ENCODE measurements around the gene WDR90.

The WDR90 gene

DNA sequence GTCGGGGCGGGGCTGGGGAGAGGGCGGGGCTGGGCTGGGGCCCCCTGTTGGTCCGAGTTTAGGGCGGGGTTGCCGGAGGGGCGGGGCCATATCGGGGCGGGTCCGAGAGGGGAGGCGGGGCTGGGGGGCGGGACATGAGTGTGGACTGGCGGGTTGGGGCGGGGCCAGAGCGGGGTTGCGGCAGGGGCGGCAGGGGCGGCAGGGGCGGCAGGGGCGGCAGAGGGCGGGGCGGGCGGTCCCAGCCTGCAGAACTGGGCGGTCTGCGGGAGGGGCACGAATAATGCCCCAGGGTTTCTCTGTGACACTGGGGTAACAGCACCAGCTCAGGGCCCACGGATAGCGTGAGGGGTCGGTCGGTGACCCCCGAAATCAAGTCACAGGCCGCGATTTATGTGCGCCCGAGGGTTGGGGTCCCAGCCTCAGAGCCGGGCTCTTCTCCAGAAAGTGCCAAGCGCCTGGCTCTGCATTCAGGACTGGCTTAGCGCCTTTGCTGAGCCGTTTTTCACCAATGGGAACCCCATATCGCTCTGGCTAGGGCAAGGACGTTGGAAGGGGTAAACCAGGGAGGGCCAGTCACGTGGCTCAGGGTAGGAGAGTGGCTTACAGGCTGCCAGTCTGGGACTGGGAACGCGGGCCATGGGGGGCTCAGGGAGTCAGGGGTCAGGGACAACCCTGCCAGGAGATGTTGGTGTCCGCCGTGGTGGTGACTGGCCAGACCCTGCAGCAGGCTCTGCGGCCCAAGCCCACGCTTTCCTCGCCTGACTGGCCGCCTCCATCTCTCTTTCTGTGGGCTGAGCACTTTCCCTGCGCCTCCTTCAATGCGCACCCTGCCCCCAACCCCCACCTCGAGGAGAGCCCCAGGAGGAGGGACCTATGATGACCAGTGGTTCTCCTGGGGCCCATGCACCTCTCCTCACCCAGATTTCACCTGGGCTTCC, 11.8 kb upstream of the WDR90 start:
- H3K4me3 ChIP-seq (ENCODE audit: low read depth, low read length): peak overlapping the region; percentile 72

DNA sequence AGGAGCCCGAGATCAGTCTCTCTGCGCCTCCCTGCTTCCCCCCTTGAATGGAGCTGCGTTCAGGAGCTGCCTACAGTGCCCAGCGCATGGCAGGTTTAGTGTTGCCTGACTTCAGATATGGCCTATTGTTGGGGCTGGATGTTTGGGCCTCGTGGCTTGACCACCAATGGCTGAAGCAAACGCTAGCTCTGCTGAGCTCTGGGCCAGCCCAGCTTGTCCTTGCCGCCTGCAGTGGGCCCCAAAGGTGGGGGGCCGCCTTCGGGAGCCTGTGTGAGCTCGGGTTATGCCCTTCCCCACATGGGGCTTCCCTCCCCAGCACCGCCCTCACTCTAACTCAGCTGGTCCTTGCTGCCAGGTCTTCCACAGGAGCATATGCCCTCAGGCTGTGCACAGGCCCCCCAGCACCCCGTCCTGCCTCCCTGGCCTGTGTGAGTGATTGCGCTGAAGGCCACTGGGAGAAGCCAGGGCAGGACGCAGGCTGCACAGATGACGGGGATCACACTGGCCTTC, 11.1 kb upstream of the WDR90 start:
- H3K4me3 ChIP-seq (ENCODE audit: low read depth, low read length): no peak overlapping the region

DNA sequence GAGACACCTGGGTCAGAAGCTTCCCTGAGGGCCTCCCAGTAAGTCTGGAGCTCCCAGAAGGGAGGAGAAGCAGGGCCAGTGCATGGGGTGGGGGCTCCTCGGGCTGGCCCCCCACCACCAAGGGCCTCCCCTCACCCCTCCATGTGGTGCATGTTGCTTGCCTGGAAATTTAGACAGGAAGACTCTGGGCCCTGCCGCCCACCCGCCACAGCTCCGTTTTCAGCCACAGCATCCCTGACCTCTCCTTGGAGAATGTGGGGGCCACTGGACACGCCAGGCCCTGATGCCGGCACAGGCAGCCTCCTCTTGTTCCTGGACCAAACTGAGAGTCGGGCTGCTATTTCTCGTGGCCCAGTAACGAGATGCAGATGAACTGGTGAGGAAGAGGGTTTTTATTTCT, 10.3 kb upstream of the WDR90 start:
- H3K4me3 ChIP-seq (ENCODE audit: low read depth, low read length): no peak overlapping the region

DNA sequence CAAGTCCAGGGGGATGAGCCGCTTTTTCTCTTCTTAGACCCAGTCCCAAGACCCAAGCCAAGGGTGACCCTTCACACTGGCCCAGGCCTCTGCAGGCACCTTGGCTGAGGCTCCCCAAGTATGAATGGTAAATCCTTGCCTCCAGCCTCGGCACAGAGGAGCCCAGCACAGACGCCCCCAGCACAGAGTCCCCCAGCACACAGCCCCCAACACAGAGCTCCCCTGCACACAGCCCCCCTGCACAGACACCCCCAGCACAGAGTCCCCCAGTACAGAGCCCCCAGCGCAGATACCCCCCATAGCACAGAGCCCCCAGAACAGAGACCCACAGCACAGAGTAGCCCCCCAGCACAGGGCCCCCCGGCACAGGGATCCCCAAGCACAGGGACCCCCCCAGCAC, 8.6 kb upstream of the WDR90 start:
- H3K4me3 ChIP-seq (ENCODE audit: low read depth, low read length): no peak overlapping the region

DNA sequence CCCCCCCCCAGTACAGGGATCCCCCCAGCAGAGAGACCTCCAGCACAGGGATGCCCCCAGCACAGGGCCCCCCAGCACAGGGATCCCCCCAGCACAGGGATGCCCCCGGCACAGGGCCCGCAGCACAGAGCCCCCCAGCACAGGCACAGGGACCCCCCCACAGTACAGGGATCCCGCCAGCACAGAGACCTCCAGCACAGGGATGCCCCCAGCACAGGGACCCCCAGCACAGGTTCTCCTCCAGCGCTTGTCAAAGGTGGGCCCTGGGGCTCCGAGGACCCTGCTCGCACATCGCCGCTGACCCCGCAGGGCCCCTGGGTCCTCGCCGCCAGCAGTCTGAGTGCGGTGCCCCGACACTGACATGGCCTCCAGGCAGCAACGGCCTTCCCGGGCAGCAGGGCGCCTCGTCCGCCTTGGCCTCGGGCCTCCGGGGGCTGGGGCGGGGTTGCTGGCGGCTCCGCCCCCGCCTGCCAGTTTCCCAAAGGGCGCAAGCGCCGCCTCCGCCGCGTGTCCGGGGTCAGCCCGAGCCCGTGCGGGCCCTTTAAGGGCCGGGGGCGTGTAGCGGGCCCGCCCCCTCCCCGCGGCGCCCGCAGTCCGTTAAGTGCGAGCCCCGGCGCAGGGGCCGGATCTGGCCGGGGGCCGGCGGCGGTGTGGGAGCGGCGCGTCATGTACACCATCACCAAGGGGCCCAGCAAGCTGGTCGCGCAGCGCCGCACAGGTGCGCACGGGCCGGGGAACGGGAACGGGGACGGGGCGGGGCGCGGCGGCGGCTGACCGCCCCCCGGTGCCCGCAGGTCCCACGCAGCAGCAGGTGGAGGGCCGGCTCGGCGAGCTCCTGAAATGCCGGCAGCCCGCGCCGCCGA, 7.6 kb upstream of the WDR90 start, which contains the start of gene MCRIP2:
TSS of gene MCRIP2 (plus strand) at position 503 of the 863 bp plus-strand sequence. CDS start at position 667, 164 bp downstream.
- H3K4me3 ChIP-seq (ENCODE audit: low read depth, low read length): peak within 1 kb of the TSS; percentile 52

DNA sequence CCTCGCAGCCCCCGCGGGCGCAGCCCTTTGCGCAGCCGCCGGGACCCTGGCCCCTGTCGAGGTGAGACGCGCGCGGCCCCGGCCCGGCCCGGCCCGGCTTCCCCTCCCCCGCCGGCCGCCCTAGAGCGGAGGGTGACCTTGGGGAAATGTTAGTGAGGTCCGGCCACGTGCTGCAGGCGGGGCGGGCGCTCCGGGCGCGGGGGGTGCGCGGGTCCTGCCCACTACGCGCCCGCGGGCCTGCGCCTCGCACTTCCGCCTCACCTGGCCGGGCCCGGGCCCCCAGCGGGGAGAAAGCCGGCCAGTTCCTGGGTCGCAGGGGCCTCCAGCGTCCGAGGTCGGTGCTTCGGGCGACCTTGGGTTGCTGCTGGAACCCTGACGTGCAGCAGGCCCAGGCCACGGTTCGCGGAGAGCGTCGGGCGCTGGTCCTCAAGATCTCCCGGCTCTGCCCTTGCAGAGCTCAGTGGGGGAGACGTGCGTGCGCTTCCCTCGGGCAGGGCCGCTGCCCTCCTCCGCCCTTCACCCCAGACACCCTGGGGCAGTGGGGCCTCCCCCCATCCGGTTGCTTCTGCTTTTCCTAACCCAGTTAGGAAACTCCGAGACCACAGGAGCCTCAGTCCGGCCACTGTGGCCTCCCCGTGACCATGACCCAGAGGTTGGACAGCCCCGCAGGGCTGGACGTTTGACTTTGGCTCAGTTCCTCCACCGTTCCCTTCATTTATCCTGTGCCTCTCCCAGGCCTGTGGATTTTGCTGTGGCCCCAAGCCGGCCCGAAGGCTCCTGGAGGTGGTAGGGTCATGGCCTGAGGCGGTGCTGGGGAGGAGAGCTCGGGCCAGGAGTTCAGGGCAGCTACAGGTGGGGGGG, 6.7 kb upstream of the WDR90 start:
- H3K4me3 ChIP-seq (ENCODE audit: low read depth, low read length): peak overlapping the region; percentile 52

DNA sequence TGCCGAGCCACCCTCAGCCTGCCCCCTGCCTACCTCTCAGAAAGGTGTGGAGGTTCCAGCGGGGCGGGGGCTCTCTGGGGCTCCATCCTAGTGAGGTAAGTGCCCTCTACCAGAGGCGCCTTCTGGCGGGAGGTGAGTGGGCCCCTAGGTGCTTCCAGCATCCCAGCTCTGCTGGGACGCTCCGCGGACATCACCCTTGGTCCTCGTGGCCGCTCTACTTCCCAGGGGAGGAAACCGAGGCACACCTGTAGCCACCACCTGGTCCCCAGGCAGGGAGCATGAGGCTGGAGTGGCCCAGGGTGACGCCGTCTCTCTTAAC, 6.2 kb upstream of the WDR90 start:
- H3K4me3 ChIP-seq (ENCODE audit: low read depth, low read length): no peak overlapping the region

DNA sequence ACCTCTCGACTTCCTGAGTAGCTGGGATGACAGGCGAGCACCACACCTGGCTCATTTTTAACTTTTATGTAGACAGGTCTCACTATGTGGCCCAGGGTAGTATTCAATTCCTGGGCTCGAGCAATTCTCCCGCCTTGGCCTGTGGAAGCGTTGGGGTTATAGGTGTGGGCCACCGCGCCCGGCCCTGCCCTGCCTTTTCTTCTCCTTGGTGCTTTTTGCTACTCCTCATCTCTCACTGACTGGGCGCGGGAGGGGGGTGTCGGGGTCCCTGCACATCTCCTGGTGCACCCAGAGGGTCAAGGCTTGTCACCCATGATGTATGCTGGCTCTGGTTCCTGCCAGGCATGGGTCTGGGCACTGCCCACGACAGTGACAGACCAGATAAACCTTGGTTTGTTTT, 4.6 kb upstream of the WDR90 start:
- no peak overlapping the region for H3K4me3 ChIP-seq (ENCODE audit: low read depth, low read length)

DNA sequence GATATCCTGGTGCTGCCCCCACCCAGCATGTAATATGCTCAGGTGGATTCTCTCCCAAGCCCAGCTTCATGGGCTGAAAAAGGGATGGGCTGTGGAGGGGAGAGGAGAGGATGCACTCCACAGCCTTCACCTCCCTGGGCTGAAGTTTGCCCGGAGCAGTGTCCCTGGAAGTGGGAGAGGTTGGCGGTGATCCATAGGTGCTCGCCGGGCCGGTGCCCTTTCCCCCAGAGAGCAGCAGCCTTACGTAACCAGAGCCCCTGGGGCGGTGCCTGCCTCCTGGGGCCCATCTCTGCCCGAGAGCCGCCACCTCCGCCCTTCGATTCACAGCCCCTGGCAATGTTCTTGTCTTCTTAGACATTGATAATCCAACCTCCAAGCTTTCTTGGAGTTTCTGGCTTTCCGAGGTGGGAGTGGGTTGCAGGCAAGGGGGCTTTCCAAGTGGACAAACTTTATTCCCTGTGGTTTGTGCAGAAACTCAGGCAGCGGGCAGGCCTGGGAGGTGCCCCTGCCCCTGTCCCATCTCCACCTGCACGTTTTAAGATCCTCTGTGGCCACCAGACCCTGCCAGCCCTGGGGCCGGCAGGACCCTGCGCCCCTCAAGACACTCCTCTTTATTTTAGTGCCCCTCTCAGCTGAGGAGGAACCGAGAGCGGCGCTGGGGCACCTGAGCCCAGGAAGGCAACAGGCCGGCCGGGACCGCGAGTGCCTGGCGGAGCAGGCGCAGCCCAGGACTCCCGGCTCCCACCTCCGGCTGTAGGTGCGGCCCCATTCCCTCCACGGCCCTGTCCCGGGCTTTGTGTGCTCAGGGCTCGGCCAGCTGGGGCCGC, 3.1 kb upstream of the WDR90 start:
- no peak overlapping the region for H3K4me3 ChIP-seq (ENCODE audit: low read depth, low read length)

DNA sequence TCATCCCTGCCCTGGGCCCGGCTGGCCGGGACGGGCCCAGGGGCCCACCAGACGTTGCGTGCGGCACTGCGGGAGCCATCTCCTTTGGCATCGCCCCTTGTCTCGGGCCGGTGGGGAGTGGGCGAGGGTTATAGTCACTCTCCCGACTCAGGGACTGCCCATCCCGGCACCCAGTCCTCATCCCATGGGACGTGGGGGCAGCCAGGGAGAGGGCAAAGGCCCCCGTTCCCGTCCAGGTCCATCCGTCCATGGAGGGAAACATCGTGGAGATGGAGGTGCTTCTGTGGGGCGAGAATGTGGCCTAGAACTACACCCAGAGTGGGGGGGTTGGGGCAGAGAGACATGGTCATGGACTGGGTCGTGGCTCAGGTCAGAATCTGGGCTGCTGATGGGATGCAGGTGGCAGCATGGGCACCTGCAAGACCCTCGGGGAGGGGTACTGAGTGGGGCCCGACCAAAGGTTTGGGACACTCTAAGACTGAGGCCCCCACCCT, 2.4 kb upstream of the WDR90 start:
- no peak overlapping the region for H3K4me3 ChIP-seq (ENCODE audit: low read depth, low read length)

DNA sequence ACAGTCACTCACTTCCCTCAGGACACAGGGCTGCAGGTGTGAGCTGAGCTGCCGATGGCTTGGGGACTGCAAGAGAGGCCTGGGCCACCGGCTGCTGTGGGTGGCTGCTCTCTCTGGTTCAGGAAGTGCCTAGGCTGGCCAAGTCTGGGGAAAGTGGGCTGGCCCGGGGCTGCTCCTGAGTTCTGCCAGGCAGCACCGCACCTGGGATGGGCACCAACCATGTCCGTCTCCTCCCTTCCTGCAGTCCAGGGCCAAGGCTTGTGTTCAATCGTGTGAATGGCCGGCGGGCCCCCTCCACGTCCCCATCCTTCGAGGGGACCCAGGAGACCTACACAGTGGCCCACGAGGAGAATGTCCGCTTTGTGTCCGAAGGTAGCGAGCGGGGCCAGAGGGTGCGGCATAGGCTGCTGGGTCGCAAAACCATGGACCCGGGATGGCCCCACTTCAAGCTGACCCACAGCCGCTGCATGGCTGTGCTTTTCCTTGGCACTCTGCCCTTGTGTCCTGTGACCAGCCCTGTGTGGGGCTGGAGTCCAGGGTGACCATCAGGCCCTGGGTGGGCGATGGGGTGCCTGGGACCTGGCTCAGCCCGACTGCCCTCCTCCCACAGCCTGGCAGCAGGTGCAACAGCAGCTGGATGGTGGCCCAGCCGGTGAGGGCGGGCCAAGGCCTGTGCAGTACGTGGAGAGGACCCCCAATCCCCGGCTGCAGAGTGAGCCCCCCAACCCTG, 1.8 kb upstream of the WDR90 start:
- no peak overlapping the region for H3K4me3 ChIP-seq (ENCODE audit: low read depth, low read length)

DNA sequence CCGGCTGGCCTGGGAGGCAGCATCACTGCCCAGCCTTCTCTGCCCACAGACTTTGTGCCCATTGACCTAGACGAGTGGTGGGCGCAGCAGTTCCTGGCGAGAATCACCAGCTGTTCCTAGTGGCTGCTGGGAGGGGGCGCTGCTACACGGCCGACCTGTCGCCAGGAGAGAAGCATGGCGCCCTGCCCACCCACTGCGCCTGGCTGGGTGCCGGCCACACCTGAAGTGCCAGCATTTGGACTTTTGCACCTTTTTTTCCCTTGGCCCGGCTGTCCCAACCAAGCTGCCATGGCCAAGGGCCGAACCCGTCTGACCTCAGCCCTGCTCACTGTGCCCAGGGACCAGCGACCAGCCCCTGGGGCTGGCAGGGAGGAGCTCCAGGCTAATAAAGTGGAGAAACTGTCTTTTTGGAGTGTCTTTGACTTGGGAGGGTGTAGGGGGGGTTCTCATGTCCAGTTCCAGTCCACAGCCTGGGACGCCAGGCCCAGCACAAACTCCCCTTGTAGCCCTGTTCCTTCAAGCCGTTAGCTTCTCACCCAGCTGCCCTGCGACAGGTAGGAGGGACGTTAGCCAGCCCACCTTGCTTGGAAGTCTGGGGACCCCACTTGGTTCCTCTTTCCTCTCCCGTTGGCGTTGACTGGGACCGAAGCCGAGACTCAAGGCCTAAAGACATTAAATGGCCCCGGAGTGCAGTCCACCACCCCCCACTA, 939 bp upstream of the WDR90 start:
- peak overlapping the region; percentile 50 for H3K4me3 ChIP-seq (ENCODE audit: low read depth, low read length)

DNA sequence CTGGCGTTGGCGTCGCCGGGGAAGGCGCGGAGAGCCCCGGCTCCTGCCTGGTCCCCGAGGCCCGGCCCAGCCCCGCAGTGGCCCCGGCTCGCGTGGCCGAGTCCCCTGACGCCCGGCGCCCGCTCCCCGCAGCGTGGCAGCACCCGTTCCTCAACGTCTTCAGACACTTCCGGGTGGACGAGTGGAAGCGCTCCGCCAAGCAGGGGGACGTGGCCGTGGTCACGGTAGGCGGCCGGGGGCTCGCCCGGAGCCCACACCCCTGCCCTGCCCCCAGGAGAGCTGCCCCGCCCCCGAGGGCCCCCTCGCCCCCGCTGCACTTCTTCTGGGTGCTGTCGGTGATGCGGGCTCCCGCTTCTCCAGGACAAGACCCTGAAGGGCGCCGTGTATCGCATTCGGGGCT, 466 bp downstream of the WDR90 start:
- H3K4me3 ChIP-seq (ENCODE audit: low read depth, low read length): peak overlapping the region; percentile 50

DNA sequence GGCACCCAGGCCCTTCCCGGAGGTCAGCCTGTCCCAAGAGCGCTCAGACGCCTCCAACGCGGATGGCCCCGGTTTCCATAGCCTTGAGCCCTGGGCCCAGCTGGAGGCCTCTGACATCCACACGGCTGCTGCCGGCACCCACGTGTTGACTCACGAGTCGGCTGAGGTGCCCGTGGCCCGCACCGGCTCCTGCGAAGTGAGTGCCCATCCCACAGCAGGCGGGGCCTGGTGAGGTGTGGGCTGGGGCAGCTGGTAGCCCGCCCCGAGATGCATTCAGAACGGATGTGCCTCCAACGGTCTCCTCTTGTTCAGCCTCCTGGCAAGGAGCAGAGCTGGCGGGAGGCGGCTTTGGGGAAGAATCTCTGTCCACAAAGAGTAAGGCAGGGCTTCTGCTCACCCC, 2.7 kb downstream of the WDR90 start:
- H3K4me3 ChIP-seq (ENCODE audit: low read depth, low read length): no peak overlapping the region

DNA sequence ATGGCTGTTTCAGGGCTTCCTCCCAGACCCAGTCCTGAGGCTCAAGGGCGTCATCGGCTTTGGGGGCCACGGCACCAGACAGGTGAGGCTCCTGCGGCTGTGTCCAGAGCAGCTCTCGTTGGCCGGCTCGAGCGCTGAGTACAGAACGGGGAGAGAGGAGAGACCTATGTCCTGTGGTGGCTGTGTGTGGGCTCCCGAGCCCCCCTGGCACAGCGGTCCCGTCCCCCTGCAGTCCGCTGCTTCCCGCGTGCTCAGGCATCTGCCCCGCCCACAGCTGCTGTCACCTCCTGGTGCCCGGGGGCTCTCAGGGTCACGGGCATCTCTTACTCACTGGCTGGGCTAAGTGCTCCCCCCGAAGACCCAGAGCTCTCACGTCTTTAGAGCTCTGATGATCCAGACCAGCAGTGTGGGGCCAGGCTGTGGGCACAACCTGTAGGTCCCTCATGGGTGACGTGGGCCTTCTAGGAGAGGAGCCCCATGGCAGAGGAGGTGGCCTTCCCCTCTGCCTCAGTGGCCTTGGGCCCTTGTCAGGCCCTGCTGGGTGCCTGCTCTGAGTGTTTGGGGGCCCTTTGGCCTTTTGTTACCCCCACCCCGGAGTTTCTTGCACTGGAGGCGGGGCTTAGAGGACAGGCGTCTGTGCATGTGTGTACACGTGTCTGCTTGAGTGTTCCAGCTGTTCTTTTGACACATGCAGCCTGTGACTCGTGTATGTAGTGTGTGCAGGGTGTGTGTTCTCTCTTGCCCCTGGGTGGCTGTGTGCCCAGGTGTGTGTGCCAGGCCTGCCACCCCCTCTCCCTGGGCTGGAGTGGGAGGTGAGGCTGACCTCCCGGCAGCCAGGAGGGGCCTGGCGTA, 3.5 kb downstream of the WDR90 start:
- no peak overlapping the region for H3K4me3 ChIP-seq (ENCODE audit: low read depth, low read length)

DNA sequence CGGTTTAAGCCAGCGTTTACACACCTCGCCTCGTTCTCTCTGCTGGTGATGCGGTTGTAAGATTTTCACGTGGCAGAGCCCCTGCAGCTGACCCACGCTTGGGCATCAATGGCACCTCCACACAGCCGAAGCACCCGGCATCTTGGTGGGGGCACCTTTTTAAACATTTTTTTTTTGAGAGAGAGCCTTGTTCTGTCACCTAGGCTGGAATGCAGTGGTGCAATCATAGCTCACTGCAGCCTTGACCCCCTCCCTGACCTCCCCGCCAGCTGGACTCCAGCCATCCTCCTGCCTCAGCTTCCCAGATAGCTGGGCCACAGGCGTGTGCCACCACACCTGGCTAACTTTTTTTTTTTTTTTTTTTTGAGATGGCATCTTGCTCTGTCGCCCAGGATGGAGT, 4.9 kb downstream of the WDR90 start:
- no peak overlapping the region for H3K4me3 ChIP-seq (ENCODE audit: low read depth, low read length)

DNA sequence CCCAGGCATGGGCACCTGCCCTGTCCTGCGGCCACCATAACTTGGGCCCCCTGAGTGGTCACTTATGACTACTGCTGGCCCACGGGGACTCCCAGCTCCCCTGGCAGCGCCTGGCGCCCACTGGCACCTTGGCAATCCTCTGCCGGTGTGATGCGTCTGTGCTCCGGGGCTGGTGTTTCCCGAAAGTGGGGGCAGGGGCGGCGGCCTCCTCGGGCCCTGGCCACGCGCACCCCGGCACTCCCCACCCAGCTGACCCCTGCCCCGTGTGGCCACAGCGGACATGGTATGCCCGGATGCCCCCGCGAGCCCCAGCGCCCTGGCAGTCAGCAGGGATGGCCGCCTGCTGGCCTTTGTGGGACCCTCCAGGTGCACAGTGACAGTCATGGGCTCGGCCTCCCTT, 8.3 kb downstream of the WDR90 start:
- H3K4me3 ChIP-seq (ENCODE audit: low read depth, low read length): no peak overlapping the region
